Left renal cortex interstitium (tissue), 4 donors: ENCODE measurements around the gene DDR2. TPM values are rescaled to one million over a fixed set of nuclear protein-coding genes. Genes with fewer than 3 reads are reported as not detected.

ENCODE experiments used
- DNase-seq, 4 donors: peaks; one replicate each; pipeline ENCODE4 v3.0.0-alpha.2; 2013; ENCODE audit warnings: low read depth in 4 of 4, low spot score in 2 of 4, missing footprints in 1 of 4
- polyA plus RNA-seq, 4 donors: library from polyadenylated mRNA; unstranded; fragments of 120-200 nt; gene quantifications; one replicate each; pipeline ENCODE4 v1.2.1, GENCODE V29; 2013; ENCODE audit not compliant: insufficient read length in 4 of 4

Gene DDR2
- polyA plus RNA-seq, 4 donors = 17.4 to 25.2 (median 22.3) TPM

- no peak for DNase-seq
Measured at GRCh38 chr1:162694911-162695310, 62.6 kb downstream of the DDR2 start.

GRCh38 chr1:162695687-162696086 is 63.4 kb downstream of the DDR2 start:
- DNase-seq = no peak

GRCh38 chr1:162696286-162696862 is 64.1 kb downstream of the DDR2 start:
- DNase-seq = peak; percentile 74 to 91 (median 84)

GRCh38 chr1:162697140-162697895 is 65.1 kb downstream of the DDR2 start:
- DNase-seq = no peak

DNA sequence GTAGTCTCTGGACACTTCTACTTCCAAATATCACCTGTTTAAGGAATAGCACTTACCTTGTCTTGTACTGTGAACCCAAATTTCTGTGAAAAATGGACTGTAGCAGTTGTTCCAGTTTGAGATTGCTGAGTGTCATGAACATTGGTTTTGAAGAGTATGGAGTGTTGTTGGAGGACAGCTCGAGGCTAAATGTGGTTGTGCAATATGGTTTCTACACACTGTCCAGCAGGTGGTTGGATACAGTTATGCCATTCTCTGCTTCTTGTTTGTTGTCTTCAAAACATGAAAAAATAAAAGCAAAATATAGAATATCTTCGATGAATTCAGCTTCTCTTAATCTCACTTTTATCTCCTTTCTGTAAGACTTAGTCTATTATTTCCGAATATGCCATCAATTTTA is 67.1 kb downstream of the DDR2 start:
- no peak for DNase-seq

- no peak for DNase-seq
Measured at GRCh38 chr1:162700131-162700530, 67.9 kb downstream of the DDR2 start.

- DNase-seq = no peak
Measured at GRCh38 chr1:162701286-162701685, 69.0 kb downstream of the DDR2 start.

GRCh38 chr1:162702628-162703027 is 70.4 kb downstream of the DDR2 start:
- no peak for DNase-seq

DNA sequence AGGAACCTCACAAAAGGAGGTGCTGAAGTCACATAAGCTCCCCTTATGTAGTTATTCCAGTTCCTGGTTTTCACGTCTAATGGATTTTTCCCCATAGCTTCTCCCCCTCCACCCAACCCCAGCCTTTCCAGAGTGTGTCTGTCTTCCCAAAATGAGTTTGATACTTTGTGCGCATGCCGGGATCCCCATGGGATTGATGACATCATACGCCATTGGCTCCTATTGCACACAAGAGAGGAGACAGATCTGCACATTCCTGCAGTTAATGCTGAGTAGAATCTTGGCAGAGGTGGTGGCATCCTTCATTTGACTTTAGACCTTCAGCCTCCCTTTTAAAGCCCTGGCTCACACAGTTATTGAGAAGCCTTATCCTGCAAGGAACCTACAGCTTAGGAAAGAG is 71.4 kb downstream of the DDR2 start:
- no peak for DNase-seq

DNA sequence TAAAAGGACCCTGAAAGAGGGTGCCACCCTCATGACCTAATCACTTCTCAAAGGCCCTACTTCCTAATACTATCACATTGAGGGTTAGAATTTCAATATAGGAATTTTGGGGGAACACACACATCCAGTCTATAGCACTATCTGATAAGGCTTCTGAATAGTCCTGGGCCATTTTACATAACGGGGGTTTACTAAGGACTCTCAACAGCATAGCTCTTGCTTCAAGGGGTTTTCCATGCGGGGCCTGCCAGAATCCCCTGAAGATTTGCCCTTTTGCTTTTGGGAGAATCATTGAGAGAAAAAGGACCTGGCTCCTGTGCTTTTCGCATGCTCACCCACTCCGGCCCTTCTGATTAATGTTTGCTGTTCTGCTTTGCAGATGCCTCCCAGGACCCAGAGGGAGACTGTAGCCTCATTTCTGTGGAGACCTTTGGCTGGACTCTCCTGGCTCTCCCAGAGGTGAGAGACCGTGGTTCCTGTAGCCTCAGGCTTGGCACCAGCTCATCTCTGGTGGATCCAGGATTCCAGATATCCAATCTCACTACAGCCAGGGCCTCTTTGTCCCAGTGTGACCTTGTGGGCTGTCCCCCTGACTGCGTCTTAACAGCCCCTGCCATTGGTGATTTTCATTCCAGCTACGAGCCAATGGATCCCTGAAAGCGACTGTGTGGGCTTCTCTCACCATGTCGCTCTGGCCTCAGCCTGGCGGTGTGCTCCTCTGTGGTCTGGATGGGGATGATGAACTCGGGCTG is 72.6 kb downstream of the DDR2 start:
- DNase-seq = no peak

GRCh38 chr1:162706003-162706402 is 73.7 kb downstream of the DDR2 start:
- no peak for DNase-seq

GRCh38 chr1:162706606-162707005 is 74.3 kb downstream of the DDR2 start:
- no peak for DNase-seq

GRCh38 chr1:162708286-162708685 is 76.0 kb downstream of the DDR2 start:
- DNase-seq = no peak

- no peak for DNase-seq
Measured at GRCh38 chr1:162709132-162709860, 77.0 kb downstream of the DDR2 start.

DNA sequence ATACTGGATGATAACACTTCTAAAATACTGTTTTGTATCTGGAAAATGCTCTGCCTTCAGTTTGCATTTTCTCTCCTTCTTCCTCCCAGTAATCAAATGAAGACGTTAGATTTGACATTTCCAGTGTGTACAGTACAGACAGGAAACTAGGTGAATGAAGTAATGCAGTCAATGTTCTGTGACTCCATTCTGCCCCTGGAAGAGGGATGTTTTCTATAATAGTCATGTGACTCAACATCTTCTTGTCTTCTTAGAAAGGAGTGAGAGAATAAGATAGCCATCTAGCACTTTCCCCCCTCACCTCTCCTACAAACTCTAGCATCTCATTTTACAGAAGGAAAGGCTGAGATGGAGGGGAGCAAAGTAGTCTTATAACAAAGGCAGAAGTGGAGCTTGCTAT is 77.6 kb downstream of the DDR2 start:
- DNase-seq = no peak

DNA sequence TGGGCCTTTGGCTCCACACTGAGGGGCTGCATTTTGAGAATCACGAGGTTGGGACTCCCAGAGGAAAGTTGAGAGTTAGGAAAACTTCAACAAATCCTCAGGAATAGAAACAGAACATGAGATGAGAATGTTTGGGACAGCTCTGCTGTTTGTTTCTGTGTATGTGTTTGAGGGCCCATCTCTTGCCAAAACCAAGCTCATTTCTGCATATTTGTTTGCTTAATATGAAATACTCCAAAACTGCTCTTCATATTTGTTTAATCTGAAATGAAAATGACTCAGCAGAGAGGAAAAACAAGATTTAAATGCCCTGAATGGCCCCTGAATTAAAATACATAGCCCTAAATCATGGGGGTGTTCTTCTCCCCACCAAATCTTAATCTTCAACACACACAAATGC is 78.1 kb downstream of the DDR2 start:
- no peak for DNase-seq

DNA sequence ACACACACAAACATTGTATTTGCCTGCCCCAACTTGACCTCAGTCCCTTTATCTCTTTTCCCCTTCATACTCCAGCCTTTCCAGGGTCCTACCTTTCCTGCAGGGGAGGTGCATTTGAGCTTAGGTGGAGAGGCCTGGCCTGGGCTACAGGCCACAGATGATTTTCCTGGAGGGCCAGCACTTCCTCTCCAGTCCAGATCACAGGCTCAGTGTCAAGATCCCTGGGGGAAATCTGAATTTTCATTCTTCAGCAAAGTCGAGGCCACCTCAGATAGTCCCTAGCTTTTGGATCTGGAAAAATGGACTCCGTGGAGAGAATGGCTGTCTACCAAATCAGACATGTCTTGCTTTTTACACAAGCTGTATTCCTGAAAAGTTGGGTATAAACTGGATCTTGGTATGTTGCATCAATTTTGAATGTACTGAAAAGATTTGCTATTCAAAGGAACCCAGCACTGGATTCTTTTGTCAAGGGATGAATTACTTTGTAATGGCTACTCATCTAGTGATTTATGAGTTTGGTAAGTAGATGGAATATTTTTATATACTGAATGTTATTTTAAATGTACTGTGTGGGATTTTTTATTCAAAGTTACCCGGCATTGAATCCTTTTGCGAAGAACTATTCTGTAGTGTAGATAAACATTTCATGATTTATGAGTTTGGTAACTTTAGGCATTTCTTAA is 78.7 kb downstream of the DDR2 start:
- no peak for DNase-seq

GRCh38 chr1:162712317-162713029 is 80.2 kb downstream of the DDR2 start:
- no peak for DNase-seq

DNA sequence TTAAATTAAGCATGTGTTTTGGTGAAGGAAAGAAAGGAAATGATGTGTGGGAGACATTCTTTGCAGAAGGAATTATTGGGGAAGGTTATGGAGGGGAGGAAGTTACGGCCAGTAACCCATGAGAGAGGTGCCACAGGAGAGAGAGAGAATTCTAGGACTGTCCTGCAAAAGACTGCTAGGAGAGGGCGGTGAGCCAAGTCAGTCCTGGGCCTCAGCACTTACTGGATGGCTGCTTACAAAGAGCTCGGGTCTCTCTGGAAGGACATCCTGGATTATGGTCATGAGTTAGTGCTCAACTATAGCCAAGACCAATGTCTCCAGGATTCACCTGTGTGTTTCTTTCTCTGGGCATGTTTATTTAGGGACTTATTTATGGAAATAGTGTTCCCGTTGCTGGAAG is 83.9 kb downstream of the DDR2 start:
- no peak for DNase-seq

DNA sequence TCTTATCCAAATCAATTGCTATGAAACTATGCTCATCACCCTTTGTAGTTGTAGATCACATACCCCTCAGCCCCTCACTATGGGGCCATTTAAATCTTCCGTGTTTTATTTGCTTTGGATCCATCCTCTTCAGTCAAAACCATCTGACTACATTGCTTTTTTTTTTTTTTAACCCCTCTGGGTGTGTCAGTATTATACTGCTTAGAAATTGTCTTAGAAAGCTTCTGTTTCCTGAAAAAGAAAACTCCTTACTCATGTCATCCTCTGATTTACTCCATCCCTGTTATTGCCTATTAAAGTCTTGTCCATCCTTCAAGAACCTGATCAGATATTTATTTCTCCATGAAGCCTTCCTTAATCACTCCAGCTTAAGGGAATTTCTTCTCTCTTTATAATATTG is 84.3 kb downstream of the DDR2 start:
- DNase-seq = no peak
